RKO (cell line): Measurements from ENCODE around the gene SHISA9.

Experiments used
- DNase-seq: peaks from one replicate; pipeline ENCODE4 v3.0.0-alpha.2; 2016; ENCODE audit warnings: low spot score

The SHISA9 gene

GRCh38 chr16:12951976-12952375 lies 50.6 kb downstream of the SHISA9 start:
- DNase-seq = no peak

GRCh38 chr16:12958366-12958765 lies 57.0 kb downstream of the SHISA9 start:
- no peak for DNase-seq

- DNase-seq = no peak
Measured at GRCh38 chr16:12959072-12959471, 57.7 kb downstream of the SHISA9 start.

- DNase-seq = no peak
Measured at GRCh38 chr16:12961626-12962025, 60.2 kb downstream of the SHISA9 start.

GRCh38 chr16:12964461-12964860 lies 63.1 kb downstream of the SHISA9 start:
- DNase-seq = no peak

GRCh38 chr16:12965274-12965804 lies 63.9 kb downstream of the SHISA9 start:
- DNase-seq = no peak

- DNase-seq = no peak
Measured at GRCh38 chr16:12971241-12971640, 69.8 kb downstream of the SHISA9 start.

- DNase-seq = no peak
Measured at GRCh38 chr16:12972246-12972645, 70.8 kb downstream of the SHISA9 start.

GRCh38 chr16:12975766-12976165 lies 74.4 kb downstream of the SHISA9 start:
- DNase-seq = no peak

- DNase-seq = no peak
Measured at GRCh38 chr16:12976496-12976895, 75.1 kb downstream of the SHISA9 start.

GRCh38 chr16:12976936-12977335 lies 75.5 kb downstream of the SHISA9 start:
- DNase-seq = no peak

GRCh38 chr16:12985516-12985915 lies 84.1 kb downstream of the SHISA9 start:
- DNase-seq = no peak

- DNase-seq = no peak
Measured at GRCh38 chr16:12988071-12988470, 86.7 kb downstream of the SHISA9 start.

GRCh38 chr16:12992066-12992465 lies 90.7 kb downstream of the SHISA9 start:
- no peak for DNase-seq

GRCh38 chr16:12994402-12994801 lies 93.0 kb downstream of the SHISA9 start:
- DNase-seq = no peak

- DNase-seq = no peak
Measured at GRCh38 chr16:12995721-12996372, 94.4 kb downstream of the SHISA9 start.

- no peak for DNase-seq
Measured at GRCh38 chr16:12998361-12999085, 97.1 kb downstream of the SHISA9 start.

GRCh38 chr16:12999368-12999767 lies 98.0 kb downstream of the SHISA9 start:
- no peak for DNase-seq

GRCh38 chr16:13005721-13006247 lies 104.4 kb downstream of the SHISA9 start:
- no peak for DNase-seq

- DNase-seq = no peak
Measured at GRCh38 chr16:13012601-13013000, 111.2 kb downstream of the SHISA9 start.

GRCh38 chr16:13013043-13013442 lies 111.6 kb downstream of the SHISA9 start:
- DNase-seq = no peak

- no peak for DNase-seq
Measured at GRCh38 chr16:13014476-13014875, 113.1 kb downstream of the SHISA9 start.

GRCh38 chr16:13018026-13018425 lies 116.6 kb downstream of the SHISA9 start:
- no peak for DNase-seq
